ENCODE data around the gene DAB2IP.
A peak's percentile ranks its signal among the peaks of the same experiment; 100 is the strongest.

Gene DAB2IP

DNA sequence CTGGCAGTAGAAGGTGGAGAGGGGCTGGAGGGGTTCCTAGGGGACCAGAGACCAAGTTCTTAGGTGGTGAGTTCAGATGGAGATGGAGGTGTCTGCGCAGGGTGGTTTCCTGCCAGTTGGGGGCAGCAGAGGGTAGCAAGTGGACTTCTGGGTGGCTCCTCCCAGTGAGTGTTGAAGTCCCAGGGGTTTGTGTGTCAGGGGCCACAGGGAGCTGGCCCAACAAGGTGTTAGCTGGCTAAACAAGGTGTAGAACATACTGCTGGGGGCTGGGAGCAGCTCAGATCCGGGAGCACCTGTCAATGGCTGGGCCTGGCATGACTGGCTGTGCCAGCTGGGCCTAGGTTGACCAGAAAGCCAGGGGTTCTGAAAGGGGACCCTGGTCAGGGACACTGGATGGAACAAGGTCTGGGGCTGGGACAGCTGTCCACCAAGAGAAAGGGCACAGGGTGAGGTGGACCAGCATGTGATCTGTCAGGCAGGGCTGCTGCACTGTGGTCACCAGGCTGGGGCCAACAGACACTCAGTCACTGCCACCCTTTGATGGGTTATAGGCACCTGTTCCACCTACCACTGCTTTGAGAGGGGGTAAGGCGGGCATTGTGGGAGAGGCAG lies 35.6 kb downstream of the DAB2IP start:
- peak; percentile 84 for DNase-seq

DNA sequence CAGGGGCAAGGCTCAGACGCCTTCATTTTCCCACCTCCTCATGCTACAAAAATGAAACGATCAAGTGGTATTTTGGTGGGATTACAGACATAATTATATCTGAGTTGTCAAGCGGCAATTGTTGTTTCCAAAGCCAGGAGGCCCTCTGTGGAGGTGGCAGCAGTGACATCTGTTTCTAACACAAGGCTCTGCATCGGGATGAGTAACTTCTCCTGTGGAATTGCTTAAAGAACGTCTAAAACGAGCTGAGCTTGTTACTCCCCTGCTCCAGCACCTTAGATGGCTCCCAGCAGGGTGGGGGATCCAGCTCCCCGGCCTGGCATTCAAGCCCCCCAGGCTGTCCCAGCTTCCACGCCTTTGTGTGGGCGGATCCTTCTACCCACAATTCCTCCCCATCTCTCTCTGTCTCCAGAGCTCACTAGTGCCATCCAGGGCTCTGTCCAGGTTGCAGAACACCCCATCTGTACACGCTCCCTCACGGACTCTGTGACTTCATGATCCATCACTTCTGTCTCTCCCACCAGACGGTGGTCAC lies 36.8 kb downstream of the DAB2IP start:
- no peak for DNase-seq

GRCh38 chr9:121688681-121689080 lies 37.2 kb downstream of the DAB2IP start:
- no peak for DNase-seq

DNA sequence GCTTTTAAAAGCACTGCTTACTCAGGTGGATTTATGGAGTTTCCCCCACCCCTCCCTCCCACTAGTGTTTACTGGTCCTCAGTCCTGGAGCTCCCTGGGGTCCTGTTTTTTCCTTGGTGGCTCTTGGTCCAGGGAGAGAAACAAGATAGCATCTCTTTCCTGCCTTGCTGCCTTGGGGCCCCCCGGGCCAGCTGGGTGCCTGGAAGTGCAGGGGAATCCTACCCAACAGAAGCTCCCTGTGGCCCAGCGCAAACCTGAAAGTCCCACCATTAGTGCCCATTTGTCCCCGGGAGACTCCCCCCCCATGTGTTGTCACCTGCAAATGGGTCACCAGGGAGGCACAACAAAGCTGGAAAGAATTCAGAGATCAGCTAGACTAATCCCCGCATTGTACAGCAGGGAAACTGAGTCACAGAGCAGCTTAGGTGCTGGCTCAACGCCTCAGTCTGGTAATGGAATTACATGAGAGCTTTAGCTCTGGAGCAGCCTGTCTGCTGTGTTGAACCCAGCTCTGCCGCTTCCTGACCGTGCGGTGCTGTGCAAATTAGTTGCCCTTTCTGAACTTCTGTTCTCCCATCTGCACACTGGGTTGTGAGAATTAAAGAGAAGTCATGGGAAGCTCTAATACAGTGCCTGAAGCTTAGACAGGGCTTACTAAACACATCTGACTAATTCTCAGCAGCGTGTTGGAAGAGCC lies 38.2 kb downstream of the DAB2IP start:
- DNase-seq = no peak

- DNase-seq = peak; percentile 19
Observed at GRCh38 chr9:121690316-121690715, 38.9 kb downstream of the DAB2IP start.

GRCh38 chr9:121690766-121691165 lies 39.3 kb downstream of the DAB2IP start:
- DNase-seq = no peak

- no peak for DNase-seq
Observed at GRCh38 chr9:121691890-121692289, 40.5 kb downstream of the DAB2IP start.

GRCh38 chr9:121692606-121693387 lies 41.4 kb downstream of the DAB2IP start:
- DNase-seq = no peak

GRCh38 chr9:121693388-121693670 lies 41.9 kb downstream of the DAB2IP start:
- DNase-seq = no peak

- no peak for DNase-seq
Observed at GRCh38 chr9:121694001-121694400, 42.6 kb downstream of the DAB2IP start.

DNA sequence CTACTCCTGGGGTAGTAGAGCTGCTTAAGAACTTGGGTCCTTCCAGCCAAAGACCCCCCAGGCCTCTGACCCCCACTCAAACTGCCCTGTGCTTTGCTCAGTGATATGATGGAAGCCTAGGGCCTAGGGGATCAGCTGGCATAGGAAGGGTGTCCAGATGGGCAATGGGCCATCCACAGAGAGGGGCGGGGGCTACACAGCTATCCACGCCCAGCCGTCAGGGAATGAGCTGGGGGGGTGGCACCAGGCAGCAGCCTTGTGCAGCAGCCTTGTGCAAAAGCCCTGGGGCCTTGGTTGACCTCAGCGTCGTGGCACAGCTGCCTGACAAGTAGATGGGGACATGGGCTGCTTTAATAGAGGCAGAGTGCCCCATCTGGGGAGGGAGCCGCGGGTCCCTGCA lies 43.2 kb downstream of the DAB2IP start:
- DNase-seq = peak; percentile 53

DNA sequence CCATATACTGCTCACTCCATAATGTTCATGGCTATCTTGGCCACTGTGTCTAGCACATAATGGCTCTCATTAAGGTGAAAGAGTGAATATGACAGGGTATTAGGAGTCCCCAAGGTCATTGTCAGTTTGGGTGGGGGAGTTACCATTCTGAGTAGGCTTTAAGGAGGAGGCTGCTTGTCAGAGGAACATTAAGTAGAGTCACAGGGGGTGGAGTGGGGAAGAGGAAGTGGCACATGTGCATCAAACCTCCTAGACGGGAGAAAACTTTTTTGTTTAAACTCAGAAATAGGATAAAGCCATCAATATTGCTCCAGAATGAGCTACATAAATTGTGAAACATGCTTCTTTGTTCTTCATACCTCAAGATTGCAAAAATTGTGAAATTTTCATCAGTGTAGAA lies 45.5 kb downstream of the DAB2IP start:
- DNase-seq = no peak

DNA sequence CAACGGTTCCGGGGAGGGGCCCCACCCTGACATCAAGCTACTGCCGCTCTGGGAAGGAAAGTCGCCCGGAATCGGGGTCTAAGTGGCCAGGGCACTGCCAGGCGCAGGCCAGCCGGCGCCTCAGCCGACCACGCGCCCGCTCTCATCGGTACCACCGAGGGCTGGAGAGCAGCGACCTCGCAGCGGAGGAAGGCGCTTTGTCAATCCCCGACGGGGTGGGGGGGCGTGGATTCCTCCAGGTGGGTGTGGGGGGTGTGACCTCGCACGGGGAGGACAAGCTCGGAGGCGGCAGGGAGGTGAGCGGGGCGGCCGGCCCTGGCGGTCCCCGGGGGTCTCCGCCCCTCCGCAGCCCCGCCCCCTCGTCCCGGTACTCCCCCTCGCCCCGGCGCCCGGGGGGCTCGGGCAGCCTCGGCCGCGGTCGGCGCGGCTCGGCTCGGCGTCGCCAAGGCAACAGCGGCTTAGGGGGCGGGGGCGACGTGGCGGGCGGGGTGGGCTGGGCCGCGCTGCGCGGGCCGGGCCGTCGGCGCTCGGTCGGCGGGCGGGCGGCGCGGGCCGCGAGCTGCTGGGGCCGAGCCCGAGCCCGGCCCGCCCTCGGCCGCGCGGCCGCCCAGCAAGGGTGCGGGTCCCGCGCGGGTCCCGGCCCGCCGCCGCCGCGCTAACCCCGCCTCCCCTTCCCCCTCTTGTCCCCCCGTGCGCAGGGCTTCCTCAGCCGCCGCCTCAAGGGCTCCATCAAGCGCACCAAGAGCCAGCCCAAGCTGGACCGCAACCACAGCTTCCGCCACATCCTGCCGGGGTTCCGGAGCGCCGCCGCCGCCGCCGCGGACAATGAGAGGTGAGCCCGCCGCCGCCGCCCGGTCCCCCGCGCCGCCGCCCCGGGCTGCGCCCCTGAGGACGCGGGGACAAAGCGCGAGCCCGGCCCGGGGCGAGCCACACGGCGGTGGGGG lies 47.5 kb downstream of the DAB2IP start:
- peak; percentile 86 for DNase-seq

DNA sequence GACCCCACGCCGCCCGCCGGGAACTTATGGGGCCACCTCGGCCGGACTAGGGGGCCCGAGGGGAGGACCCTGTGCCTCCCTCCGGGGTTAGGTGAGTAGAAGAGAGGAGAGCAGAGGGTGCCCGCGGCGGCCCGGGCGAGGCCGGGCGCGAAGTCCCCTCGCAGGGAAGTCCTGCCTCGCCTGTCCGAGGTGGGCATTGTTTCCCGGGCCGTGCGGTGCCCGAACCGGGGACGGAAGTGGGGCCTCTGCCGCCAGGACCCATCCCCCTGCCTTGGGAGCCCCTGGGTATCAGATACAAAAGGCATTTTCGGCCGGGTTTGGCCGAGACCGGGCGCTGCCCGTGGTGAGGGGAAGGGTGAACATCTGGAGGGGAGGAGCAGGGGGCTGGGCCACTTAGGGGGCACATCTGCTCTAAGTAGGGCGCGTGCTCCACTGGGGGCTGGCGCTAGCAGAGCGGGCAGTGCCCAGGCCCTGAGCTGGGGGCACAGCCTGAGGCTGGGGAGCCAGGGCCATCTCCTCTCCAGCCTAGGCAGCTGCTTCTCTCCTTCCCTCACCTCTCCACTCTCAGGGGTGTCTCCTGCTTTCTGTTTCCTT lies 48.2 kb downstream of the DAB2IP start:
- DNase-seq = peak; percentile 86

DNA sequence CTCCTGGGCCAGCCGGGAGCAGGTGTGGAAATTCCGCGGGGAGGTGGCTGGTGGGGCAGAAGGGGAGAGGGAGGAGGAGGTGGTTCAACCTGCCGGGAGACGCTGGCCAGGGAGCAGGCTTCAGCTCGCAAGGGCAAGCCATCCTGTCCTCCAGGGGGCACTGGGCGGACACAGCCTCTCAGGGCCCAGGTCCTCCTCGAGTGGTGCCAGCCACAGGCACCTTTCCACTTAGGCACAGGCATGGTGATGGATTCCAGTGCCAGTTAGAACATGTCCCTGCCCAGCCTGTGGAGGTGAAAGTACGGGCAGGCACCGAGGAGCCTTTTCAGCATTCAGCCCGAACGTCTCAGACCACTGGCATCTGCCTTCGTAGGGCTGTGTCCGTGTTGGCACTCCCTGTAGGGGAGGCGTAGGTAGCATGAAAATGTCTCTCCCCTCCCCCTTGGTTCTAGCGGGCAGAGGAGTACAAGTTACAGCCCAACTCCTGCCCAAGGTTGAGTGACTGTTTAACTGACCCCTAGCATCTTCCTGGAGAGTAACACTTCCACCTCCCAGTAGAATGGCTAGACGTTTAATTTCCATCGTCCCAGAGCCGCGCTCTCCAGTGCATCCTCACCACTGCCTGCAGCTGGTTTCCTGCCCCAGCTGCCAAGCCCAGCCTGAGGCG lies 48.9 kb downstream of the DAB2IP start:
- peak; percentile 86 for DNase-seq

DNA sequence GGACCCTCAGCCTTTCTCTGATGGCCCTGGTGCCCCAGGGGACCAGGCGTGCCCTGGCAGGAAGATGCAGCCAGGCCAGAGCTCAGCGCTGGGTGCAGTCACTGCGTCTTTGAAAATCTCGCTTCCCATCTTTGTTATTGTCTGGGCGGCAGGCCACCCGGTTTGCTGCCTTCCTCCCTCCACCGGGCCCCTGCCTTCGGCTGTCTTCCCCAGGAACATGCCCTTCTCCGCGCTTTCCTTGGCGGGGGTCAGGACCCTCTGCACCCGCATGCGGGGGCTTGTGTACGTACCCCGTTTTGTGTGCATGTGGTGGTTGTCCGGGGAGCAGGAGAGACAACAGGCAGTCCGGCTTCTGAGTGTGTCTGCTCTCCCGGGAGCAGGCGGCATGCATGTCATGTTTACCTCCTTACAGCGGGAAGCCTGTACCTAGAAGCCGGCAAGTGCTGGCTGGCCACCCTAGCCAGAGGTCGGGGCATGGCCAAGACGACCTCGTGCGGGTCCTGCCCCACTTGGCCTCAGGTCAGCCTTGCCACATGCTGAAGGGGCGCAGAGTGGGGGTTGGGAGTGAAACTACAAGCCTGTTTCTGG lies 49.5 kb downstream of the DAB2IP start:
- peak; percentile 70 for DNase-seq

DNA sequence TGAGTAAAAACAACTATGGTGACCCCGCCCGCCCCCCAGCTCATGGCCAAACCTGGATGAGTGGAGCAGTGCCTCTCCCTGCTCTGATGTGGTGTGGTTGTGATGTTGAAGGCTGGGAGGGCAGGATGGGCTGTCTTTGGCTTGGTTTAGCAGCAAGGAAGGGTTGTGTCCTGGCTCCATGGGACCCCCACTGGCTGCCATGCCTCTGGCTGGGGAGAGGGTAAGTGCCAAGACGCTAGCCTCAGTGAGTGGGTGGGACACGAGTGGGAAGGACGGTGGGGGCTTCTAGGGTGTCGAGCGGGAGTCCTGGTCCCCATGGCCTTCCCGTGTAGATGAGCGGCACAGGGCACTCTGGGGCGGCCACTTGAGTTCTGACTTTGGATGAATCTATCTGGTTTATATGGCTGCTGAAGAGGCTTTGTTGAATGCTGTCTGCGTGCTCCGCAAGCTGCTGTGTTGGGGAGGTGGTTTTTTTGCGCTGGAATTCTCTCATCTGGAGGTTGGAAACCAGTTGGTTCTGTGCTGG lies 50.4 kb downstream of the DAB2IP start:
- DNase-seq = no peak

DNA sequence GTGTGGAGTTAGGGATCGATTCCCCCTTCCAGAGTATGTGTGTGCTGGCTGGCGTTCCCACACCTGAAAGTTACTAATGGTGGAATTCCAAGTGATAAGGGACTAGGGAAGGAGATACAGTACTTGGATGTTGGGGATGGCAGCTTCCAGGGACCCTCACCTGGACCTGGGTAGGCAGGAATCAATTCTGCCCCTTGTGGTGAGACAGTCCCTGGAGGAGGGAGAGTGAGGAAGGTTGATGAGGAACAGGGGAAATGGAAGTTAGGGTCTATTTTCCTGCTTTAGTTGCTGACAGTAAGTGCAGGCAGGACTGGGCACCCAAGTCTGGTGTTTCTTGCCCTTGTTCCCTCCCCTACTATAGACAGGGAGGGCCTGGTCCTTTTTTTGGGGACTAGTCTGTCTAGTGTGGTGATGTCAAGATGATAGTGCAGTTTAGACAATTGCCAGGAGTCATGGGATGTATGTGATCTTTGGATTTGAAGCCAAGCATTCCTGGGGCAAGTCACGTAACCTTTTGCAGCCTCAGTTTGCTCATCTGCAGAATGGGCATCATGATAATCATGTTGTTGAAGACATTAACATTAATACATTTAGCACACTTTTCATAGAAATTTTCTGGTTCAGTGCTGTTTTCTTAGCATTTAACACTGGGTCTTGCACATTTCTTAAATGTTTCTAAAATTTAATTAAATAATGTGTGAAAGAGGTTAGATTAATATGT lies 51.7 kb downstream of the DAB2IP start:
- no peak for DNase-seq

DNA sequence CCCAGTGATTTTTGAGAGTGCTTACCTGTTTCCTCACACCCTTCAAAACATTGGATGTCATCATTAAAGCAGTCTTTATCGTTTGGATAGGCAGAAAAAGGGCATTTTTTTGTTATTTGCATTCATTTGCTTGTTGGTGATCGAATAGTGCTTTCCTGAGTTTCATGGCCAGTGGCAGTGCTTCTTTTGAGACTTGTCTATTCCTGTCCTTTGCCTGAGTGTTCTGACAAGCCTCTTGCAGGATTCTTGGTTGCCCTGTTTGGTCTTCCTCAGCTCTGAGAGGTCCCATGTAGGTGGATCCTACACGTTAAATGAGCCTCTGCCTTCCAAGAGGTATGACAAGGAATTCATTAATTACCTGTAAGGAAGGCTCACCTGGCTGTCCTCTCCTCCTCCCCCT lies 52.8 kb downstream of the DAB2IP start:
- DNase-seq = no peak

DNA sequence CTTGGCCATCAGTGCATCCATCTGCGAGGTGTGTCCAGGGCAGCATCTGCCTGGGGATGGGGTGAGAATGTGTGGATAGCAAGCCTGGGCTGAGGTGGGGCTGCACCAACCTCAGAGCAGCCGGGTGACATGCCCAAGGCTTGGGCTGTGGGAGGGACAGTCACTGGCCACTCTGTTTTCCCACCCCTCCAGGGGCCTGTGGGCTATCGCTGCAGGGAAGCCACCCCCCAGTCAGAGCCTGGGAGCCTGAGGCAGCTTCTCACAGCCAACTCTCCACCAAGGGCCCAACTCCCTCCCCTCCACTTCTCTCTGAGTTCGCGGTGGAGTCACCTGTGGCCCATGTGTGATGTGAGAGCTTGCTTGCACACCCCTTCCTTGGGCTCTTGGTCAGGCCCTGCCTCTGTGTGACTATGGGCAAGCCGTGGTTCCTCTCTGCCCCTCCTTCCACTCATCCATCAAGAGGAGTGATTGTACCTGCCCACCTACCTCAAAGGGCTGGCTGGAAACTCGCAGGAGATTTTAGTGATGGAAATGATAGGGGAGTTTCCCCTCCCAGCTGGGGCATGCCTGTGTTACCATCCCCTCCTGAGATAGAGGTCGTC lies 54.8 kb downstream of the DAB2IP start:
- DNase-seq = no peak

Data from NCI-H69 (cell line).